Left ventricle myocardium inferior (tissue), 1 donor: ENCODE results near the gene VPS4B. TPM values are rescaled to one million over a fixed set of nuclear protein-coding genes. Genes with fewer than 3 reads are reported as not detected.

ENCODE experiments used
- DNase-seq: peaks from one replicate; pipeline ENCODE4 v3.0.0-alpha.2; 2020
- H3K27ac ChIP-seq: fragments of 200-600 bp; replicated peaks from 2 replicates; pipeline ENCODE4 v1.8.0; 2021
- H3K27me3 ChIP-seq: fragments of 200-600 bp; 2 replicates; pipeline ENCODE4 v1.8.0; 2021; ENCODE audit warnings: low read depth
- H3K36me3 ChIP-seq: fragments of 200-600 bp; 2 replicates; pipeline ENCODE4 v1.8.0; 2021
- H3K4me1 ChIP-seq: fragments of 200-600 bp; 2 replicates; pipeline ENCODE4 v1.8.0; 2021
- H3K4me3 ChIP-seq: fragments of 200-600 bp; 2 replicates; pipeline ENCODE4 v1.8.0; 2021; ENCODE audit warnings: mild to moderate bottlenecking, moderate library complexity
- H3K9me3 ChIP-seq: fragments of 200-600 bp; replicated peaks from 2 replicates; pipeline ENCODE4 v1.8.0; 2021
- intact Hi-C: fragments of 100-400 bp; cut with micrococcal nuclease; formaldehyde crosslinking; loops from one replicate; pipeline ENCODE4 v1.11.0; 2022
- total RNA-seq: library from RNA; stranded (reverse); fragmentation: NEBNext Ultra II Directional; extraction: Animal tissue kit (Norgen Biotek cat#: 25700); gene quantifications from one replicate; pipeline ENCODE4 v1.2.1, GENCODE V29; 2021
- TF ChIP-seq, protein P1 (sequence below): fragments of 200-600 bp; IDR thresholded peaks from 2 replicates; pipeline ENCODE4 v1.8.0; 2021; ENCODE audit warnings: antibody characterized with exemption, mild to moderate bottlenecking, borderline replicate concordance
- donor health status: DM: no; HTN: yes; CAD: no; lungs with severe emphysema.

The VPS4B gene
- total RNA-seq, 1 donor from 2014 or later = 16.7 TPM

GRCh38 chr18:63348508-63349136 lies 73.7 kb downstream of the VPS4B start:
- H3K4me1 ChIP-seq = peaks cover 36% of the 10 kb centered on the region
- intact Hi-C loops = no loop called here
- no peaks in the 10 kb centered on the region for H3K27me3 ChIP-seq
- H3K36me3 ChIP-seq = peaks cover 97% of the 10 kb centered on the region
- DNase-seq = no peak
- H3K4me3 ChIP-seq = no peak overlapping the region
- H3K27ac ChIP-seq = no peak overlapping the region
- H3K9me3 ChIP-seq = no peaks in the 10 kb centered on the region
- TF ChIP-seq, protein P1, sequence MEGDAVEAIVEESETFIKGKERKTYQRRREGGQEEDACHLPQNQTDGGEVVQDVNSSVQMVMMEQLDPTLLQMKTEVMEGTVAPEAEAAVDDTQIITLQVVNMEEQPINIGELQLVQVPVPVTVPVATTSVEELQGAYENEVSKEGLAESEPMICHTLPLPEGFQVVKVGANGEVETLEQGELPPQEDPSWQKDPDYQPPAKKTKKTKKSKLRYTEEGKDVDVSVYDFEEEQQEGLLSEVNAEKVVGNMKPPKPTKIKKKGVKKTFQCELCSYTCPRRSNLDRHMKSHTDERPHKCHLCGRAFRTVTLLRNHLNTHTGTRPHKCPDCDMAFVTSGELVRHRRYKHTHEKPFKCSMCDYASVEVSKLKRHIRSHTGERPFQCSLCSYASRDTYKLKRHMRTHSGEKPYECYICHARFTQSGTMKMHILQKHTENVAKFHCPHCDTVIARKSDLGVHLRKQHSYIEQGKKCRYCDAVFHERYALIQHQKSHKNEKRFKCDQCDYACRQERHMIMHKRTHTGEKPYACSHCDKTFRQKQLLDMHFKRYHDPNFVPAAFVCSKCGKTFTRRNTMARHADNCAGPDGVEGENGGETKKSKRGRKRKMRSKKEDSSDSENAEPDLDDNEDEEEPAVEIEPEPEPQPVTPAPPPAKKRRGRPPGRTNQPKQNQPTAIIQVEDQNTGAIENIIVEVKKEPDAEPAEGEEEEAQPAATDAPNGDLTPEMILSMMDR = no peak

DNA sequence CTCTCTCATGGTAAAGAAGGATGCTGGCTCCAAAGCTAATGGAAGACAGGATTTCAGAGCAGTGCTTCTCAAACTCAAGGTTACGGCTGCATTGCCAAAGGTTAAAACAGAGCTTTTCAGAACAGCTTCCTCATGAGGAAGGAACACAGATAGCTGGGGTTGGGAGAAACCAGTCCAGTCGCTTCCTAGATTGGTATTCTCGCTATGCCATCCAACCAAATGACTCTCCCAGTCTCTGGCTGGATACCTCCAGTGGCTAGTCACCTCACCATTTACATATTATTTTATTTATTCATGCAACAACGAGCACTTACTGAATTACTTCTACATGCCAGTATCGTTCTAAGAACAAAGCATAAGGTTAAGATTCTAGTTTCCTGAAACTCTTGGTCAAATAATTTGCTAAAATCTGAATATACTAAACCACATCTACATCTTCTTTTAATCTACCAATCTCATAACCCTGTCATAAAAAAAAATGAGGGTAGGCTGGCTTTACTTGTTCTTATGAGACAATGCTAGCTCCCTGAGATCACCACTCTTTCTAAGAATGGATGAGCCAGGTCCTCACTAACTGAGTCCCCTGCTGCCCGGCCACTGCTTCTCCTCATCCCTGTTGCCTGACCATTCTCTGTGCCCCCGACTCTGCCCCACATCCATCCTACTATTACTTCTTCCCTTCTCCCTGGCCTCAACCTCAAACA lies 75.6 kb downstream of the VPS4B start:
- intact Hi-C loops = no loop called here
- peak overlapping the region; percentile 29 for H3K4me3 ChIP-seq
- TF ChIP-seq, protein P1 = no peak

GRCh38 chr18:63346031-63346430 lies 76.2 kb downstream of the VPS4B start:
- peak overlapping the region; percentile 29 for H3K4me3 ChIP-seq
- no peaks in the 10 kb centered on the region for H3K9me3 ChIP-seq
- intact Hi-C loops = no loop called here
- peak overlapping the region; percentile 80 for H3K27ac ChIP-seq
- peak; percentile 26 for DNase-seq
- TF ChIP-seq, protein P1 = no peak
- no peaks in the 10 kb centered on the region for H3K27me3 ChIP-seq
- peaks cover 36% of the 10 kb centered on the region for H3K4me1 ChIP-seq
- peaks cover 95% of the 10 kb centered on the region for H3K36me3 ChIP-seq

More for the DNA sequence above, 75.6 kb downstream of the VPS4B start:
- H3K9me3 ChIP-seq = no peaks in the 10 kb centered on the region
- H3K36me3 ChIP-seq = peaks cover 97% of the 10 kb centered on the region
- H3K4me1 ChIP-seq = peaks cover 36% of the 10 kb centered on the region
- no peaks in the 10 kb centered on the region for H3K27me3 ChIP-seq
- no peak for DNase-seq
- H3K27ac ChIP-seq = peak overlapping the region; percentile 80

DNA sequence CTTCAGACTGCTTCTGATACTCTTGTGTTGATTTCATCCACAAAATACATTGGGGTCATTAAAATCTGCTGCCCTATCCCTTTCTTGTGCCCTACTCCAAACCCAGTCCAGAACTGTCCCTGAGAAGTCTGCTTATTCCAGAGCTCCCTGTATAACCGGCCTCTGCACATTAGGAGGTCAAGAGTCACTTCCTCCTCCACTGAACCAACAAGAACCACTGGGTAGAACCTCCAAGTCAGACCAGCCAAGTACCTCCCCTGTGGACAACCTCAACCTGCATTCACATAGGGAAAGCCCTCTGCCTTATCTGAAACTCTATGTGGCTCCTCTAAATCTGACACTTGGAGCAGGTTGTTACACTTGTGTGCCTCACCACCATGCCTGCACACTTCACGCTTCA lies 77.4 kb downstream of the VPS4B start:
- peak overlapping the region; percentile 80 for H3K27ac ChIP-seq
- peaks cover 36% of the 10 kb centered on the region for H3K4me1 ChIP-seq
- no peaks in the 10 kb centered on the region for H3K9me3 ChIP-seq
- no peak for DNase-seq
- intact Hi-C loops = no loop called here
- H3K27me3 ChIP-seq = no peaks in the 10 kb centered on the region
- peaks cover 93% of the 10 kb centered on the region for H3K36me3 ChIP-seq
- H3K4me3 ChIP-seq = no peak overlapping the region
- TF ChIP-seq, protein P1 = no peak

GRCh38 chr18:63344263-63344662 lies 78.0 kb downstream of the VPS4B start:
- Histone ChIP-seq H3K9me3 (no peaks in the 10 kb centered on the region), H3K27me3 (no peaks in the 10 kb centered on the region), H3K4me3 (no peak overlapping the region), H3K27ac (peak overlapping the region; percentile 80), H3K4me1 (peaks cover 36% of the 10 kb centered on the region), H3K36me3 (peaks cover 89% of the 10 kb centered on the region)
- TF ChIP-seq, protein P1 = no peak
- DNase-seq = no peak
- intact Hi-C loops = no loop called here
